K562 (cell line): ENCODE data around the gene PTPRM. TPM values are rescaled to one million over a fixed set of nuclear protein-coding genes. Genes with fewer than 3 reads are reported as not detected.

Source experiments
- ATAC-seq: fragments of 200-7000 bp; cut with Tn5 transposase; 3 replicates; pipeline ENCODE4 v1.9.1; 2020; ENCODE audit warnings: moderate library complexity
- BruUV-seq: library from RNA; stranded (reverse); fragments of 400-500 nt; replicated peaks from 2 replicates; lab custom pipeline; 2021; lab: Mats Ljungman, UMichigan
- CTCF ChIA-PET: fragments of 300-600 bp; formaldehyde crosslinking; extraction: SDS; loops from one replicate; lab custom pipeline; 2021; ENCODE audit warnings: low intra/inter-chr PET ratio; lab: Yijun Ruan, JAX
- POLR2A ChIA-PET: fragments of 300-600, 350-650 bp; sonication (Branson Sonifier 250); formaldehyde crosslinking; extraction: SDS; loops from one replicate; lab custom pipeline; 2021; ENCODE audit warnings: antibody characterized with exemption, inconsistent platforms; lab: Yijun Ruan, JAX
- DNase-seq, 4 experiments: peaks; one replicate each; pipeline versions ENCODE4 v3.0.0 to v3.0.0-alpha.2; 2011 to 2018; ENCODE audit warnings: low spot score in 3 of 4, mixed read lengths in 3 of 4; ENCODE audit errors: extremely low read depth in 1 of 4
- FAIRE-seq: peaks from 2 replicates; lab custom pipeline; 2011; peaks lifted over from hg19 to GRCh38; lab: Jason Lieb, UNC
- H2AFZ ChIP-seq: 2 replicates; pipeline ENCODE4 v1.6.0; 2011; ENCODE audit warnings: low read depth, low read length, control low read depth, inconsistent platforms
- H3K27ac ChIP-seq: fragments of 200-600 bp; 3 replicates; pipeline ENCODE4 v1.8.0; 2011; ENCODE audit warnings: low read depth, mild to moderate bottlenecking, control low read depth, inconsistent platforms, low read length, moderate library complexity, mixed read lengths; ENCODE audit errors: extremely low read depth
- H3K27me3 ChIP-seq, 2 experiments: fragments of 300-600 bp in 1 of 2; 2 replicates in 1 of 2; 3 replicates in 1 of 2; pipeline versions ENCODE4 v1.6.0 to v1.8.0; 2011; ENCODE audit warnings: inconsistent platforms in 2 of 2, low read length in 2 of 2, mild to moderate bottlenecking in 1 of 2, mixed read lengths in 1 of 2, moderate library complexity in 1 of 2; ENCODE audit not compliant: control insufficient read depth in 2 of 2, insufficient read depth in 2 of 2
- H3K36me3 ChIP-seq: fragments of 300-600 bp; 3 replicates; pipeline ENCODE4 v1.8.0; 2011; ENCODE audit warnings: mild to moderate bottlenecking, low read length, inconsistent platforms; ENCODE audit not compliant: control insufficient read depth, insufficient read depth
- H3K4me1 ChIP-seq, 2 experiments: fragments of 200-600 bp in 1 of 2; replicated peaks in 1 of 2; 2 replicates in 1 of 2; 3 replicates in 1 of 2; pipeline versions ENCODE4 v1.5.1 to v1.8.0; 2011; ENCODE audit warnings: inconsistent platforms in 2 of 2, low read length in 2 of 2, mild to moderate bottlenecking in 1 of 2, mixed read lengths in 1 of 2, moderate library complexity in 1 of 2; ENCODE audit not compliant: control insufficient read depth in 2 of 2, insufficient read depth in 2 of 2
- H3K4me2 ChIP-seq: 2 replicates; pipeline ENCODE4 v1.6.1; 2011; ENCODE audit warnings: low read length, control low read depth, inconsistent platforms, mixed read lengths; ENCODE audit not compliant: insufficient read depth
- H3K4me3 ChIP-seq: fragments of 200-600 bp; sonication (generic), shearing (Covaris generic); 2 replicates; pipeline ENCODE4 v1.5.1; 2016; ENCODE audit warnings: control low read depth, inconsistent platforms
- H3K79me2 ChIP-seq: fragments of 200-600 bp; 3 replicates; pipeline ENCODE4 v1.8.0; 2011; ENCODE audit warnings: low read length, inconsistent platforms; ENCODE audit not compliant: control insufficient read depth, insufficient read depth
- H3K9ac ChIP-seq, 2 experiments: 2 replicates each; pipeline versions ENCODE4 v1.6.0 to v1.6.1; 2011; ENCODE audit warnings: low read depth in 2 of 2, low read length in 2 of 2, control low read depth in 1 of 2, inconsistent platforms in 1 of 2, mild to moderate bottlenecking in 1 of 2, mixed read lengths in 1 of 2; ENCODE audit not compliant: insufficient read depth in 1 of 2
- H3K9me1 ChIP-seq: one replicate; pipeline ENCODE4 v1.6.0; 2011; ENCODE audit warnings: inconsistent platforms, mild to moderate bottlenecking, low read length, moderate library complexity; ENCODE audit not compliant: control insufficient read depth, insufficient read depth
- H3K9me3 ChIP-seq: replicated peaks from 2 replicates; pipeline ENCODE4 v1.5.1; 2011; ENCODE audit warnings: low read depth, low read length, inconsistent platforms; ENCODE audit not compliant: control insufficient read depth, insufficient read depth
- H4K20me1 ChIP-seq: replicated peaks from 2 replicates; pipeline ENCODE4 v1.6.1; 2011; ENCODE audit warnings: low read length, inconsistent platforms, mixed read lengths; ENCODE audit not compliant: control insufficient read depth, insufficient read depth
- HSF4 ChIP-seq: fragments of 250-450 bp; sonication (Bioruptor Pico); IDR thresholded peaks from 2 replicates; pipeline ENCODE4 v2.1.2; 2022; ENCODE audit warnings: mild to moderate bottlenecking, moderate library complexity, borderline replicate concordance
- KDM2B ChIP-seq: fragments of 250-450 bp; sonication (Bioruptor Pico); IDR thresholded peaks from 2 replicates; pipeline ENCODE4 v1.8.0; 2021; ENCODE audit warnings: mild to moderate bottlenecking, moderate library complexity
- KLF13 ChIP-seq: fragments of 450-650 bp; IDR thresholded peaks from 2 replicates; pipeline ENCODE4 v1.6.1; 2016; ENCODE audit warnings: missing genetic modification characterization, low read depth, mild to moderate bottlenecking, missing compliant biosample characterization, moderate library complexity, borderline replicate concordance
- MBD2 ChIP-seq: sonication (generic); IDR thresholded peaks from 2 replicates; pipeline ENCODE4 v1.6.1; 2016; ENCODE audit warnings: low read depth, borderline replicate concordance
- MTA2 ChIP-seq: fragments of 450-650 bp; IDR thresholded peaks from 2 replicates; pipeline ENCODE4 v1.6.1; 2016; ENCODE audit warnings: low read depth
- NR2C2 ChIP-seq, 2 experiments: fragments of 200-800 bp in 1 of 2; sonication (Bioruptor generic) in 1 of 2; sonication (generic) in 1 of 2; formaldehyde crosslinking in 1 of 2; IDR thresholded peaks; 2 replicates each; pipeline versions ENCODE4 v1.6.1 to v1.8.0; 2016 to 2022; ENCODE audit warnings: mild to moderate bottlenecking in 1 of 2, missing compliant biosample characterization in 1 of 2, missing genetic modification characterization in 1 of 2, missing genetic modification reagents in 1 of 2
- RBFOX2 ChIP-seq: fragments of 200-400 bp; formaldehyde crosslinking; IDR thresholded peaks from 2 replicates; pipeline ENCODE4 v1.6.1; 2017; ENCODE audit warnings: low read depth, mild to moderate bottlenecking, low read length, moderate library complexity
- SMAD4 ChIP-seq: fragments of 250-450 bp; sonication (Bioruptor Pico); conservative IDR thresholded peaks from 2 replicates; pipeline ENCODE4 v1.8.0; 2021; ENCODE audit warnings: inconsistent platforms, mild to moderate bottlenecking, moderate library complexity
- UBTF ChIP-seq, 2 experiments: IDR thresholded peaks; 2 replicates each; pipeline ENCODE4 v1.6.1; 2012; ENCODE audit warnings: improper control_type of control experiment in 2 of 2, low read depth in 2 of 2, low read length in 2 of 2, borderline replicate concordance in 1 of 2
- ZNF124 ChIP-seq: sonication (generic); formaldehyde crosslinking; IDR thresholded peaks from 2 replicates; pipeline ENCODE4 v1.8.1; 2022; ENCODE audit warnings: missing genetic modification reagents
- ZNF507 ChIP-seq: conservative IDR thresholded peaks from 2 replicates; pipeline ENCODE4 v1.6.1; 2017; ENCODE audit warnings: missing genetic modification characterization, missing compliant biosample characterization
- WGBS: fragments of 100-300 bp; shearing (Covaris generic); methylation state at CpG from one replicate; pipeline ENCODE4 v1.1.6; 2016; ENCODE audit warnings: low coverage, mixed read lengths; ENCODE audit not compliant: insufficient coverage; ENCODE audit errors: missing lambda C conversion rate; 5-methylcytosine and 5-hydroxymethylcytosine counted together
- in situ Hi-C: fragments of 300-500 bp; cut with MboI; formaldehyde crosslinking; loops from 4 replicates; pipeline ENCODE4 v1.15.0; 2018; ENCODE audit warnings: inconsistent platforms, mixed read lengths
- intact Hi-C: fragments of 100-400 bp; cut with micrococcal nuclease; formaldehyde crosslinking; loops from 2 replicates; pipeline ENCODE4 v1.14.2; 2022
- polyA plus RNA-seq, 8 experiments: library from polyadenylated mRNA; depleted of rRNA in 4 of 8; stranded (reverse) in 5 of 8; unstranded in 3 of 8; fragments of >200 nt; fragmentation: Nextera tagmentation in 2 of 8; fragmentation: Illumina TruSeq in 1 of 8; extraction: Ambion mirVana in 2 of 8; extraction: Trizol in 1 of 8; gene quantifications; 2 replicates each; pipeline versions ENCODE4 v1.2.1 to v1.2.3, GENCODE V29; 2011 to 2014; ENCODE audit warnings: inconsistent platforms in 1 of 8, missing spikeins in 1 of 8
- total RNA-seq, 7 experiments: library from RNA; depleted of rRNA in 6 of 7; stranded (reverse); fragments of >200 nt in 6 of 7; fragmentation: Illumina TruSeq in 2 of 7; extraction: Trizol in 2 of 7; gene quantifications; 2 replicates each; pipeline versions ENCODE4 v1.2.1 to v1.2.3, GENCODE V29; 2011 to 2021; ENCODE audit warnings: low replicate concordance in 1 of 7
- TF ChIP-seq, protein P1 (sequence below): fragments of 250-450 bp; sonication (Bioruptor Pico); IDR thresholded peaks from 2 replicates; pipeline ENCODE4 v1.5.0; 2022; ENCODE audit warnings: mild to moderate bottlenecking

The PTPRM gene
- total and polyA plus RNA-seq, 9 of the 15 experiments (the other 6 are each of a cell fraction or from before 2014, with no cell fraction given) = 0.03 to 0.16 (median 0.08) TPM; not detected in 3

- no peaks in the 10 kb centered on the region for H4K20me1 ChIP-seq
- H3K4me1 ChIP-seq = no peaks in the 10 kb centered on the region
- H3K9ac ChIP-seq = no peak overlapping the region
- H3K27ac ChIP-seq = no peak overlapping the region
- intact Hi-C loops (no loop called here), in situ Hi-C loops (no loop called here)
- no peak overlapping the region for H2AFZ ChIP-seq
- no peaks in the 10 kb centered on the region for H3K27me3 ChIP-seq
- TF ChIP-seq RBFOX2 (no peak), HSF4 (CRISPR knock-in tag) (no peak), UBTF (IDR thresholded peaks at IDR 0.05; ENCODE audit: borderline replicate concordance in 1 of 2, low read depth in 2 of 2, low read length in 2 of 2) (no peak), SMAD4 (no peak), KDM2B (CRISPR knock-in tag) (no peak), KLF13 (no peak), MTA2 (no peak), NR2C2 (CRISPR knock-in tag; IDR thresholded peaks at IDR 0.05) (no peak), NR2C2 (tag; IDR thresholded peaks at IDR 0.05) (no peak), ZNF124 (CRISPR knock-in tag) (no peak), ZNF507 (tag) (no peak), MBD2 (no peak)
- TF ChIP-seq, protein P1, sequence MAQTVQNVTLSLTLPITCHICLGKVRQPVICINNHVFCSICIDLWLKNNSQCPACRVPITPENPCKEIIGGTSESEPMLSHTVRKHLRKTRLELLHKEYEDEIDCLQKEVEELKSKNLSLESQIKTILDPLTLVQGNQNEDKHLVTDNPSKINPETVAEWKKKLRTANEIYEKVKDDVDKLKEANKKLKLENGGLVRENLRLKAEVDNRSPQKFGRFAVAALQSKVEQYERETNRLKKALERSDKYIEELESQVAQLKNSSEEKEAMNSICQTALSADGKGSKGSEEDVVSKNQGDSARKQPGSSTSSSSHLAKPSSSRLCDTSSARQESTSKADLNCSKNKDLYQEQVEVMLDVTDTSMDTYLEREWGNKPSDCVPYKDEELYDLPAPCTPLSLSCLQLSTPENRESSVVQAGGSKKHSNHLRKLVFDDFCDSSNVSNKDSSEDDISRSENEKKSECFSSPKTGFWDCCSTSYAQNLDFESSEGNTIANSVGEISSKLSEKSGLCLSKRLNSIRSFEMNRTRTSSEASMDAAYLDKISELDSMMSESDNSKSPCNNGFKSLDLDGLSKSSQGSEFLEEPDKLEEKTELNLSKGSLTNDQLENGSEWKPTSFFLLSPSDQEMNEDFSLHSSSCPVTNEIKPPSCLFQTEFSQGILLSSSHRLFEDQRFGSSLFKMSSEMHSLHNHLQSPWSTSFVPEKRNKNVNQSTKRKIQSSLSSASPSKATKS (CRISPR knock-in tag) = no peak
- no peaks in the 10 kb centered on the region for H3K79me2 ChIP-seq
- no peaks in the 10 kb centered on the region for H3K9me1 ChIP-seq
- FAIRE-seq (no peak), ATAC-seq (no peak), DNase-seq (no peak)
- H3K36me3 ChIP-seq = no peaks in the 10 kb centered on the region
- BruUV-seq = no TSS peak
- no peak overlapping the region for H3K4me3 ChIP-seq
- WGBS = 0% methylated on average over 4 of the region's 4 CpGs
- H3K9me3 ChIP-seq = no peaks in the 10 kb centered on the region
- ChIA-PET CTCF (no interaction called here), POLR2A (interaction anchor here (1.3 kb wide), 1 partner anchor 8 kb away, joined by 3 read pairs; no protein-coding TSS in a partner anchor)
- no peak overlapping the region for H3K4me2 ChIP-seq
Observed at GRCh38 chr18:8065284-8065683, 498.2 kb downstream of the PTPRM start.
